Stimulated activated CD8-positive, alpha-beta memory T cell treated with anti-CD3 and anti-CD28 coated beads, Interleukin-7, amount 100 ng/mL, for 1 hour (primary cell): ENCODE measurements around the gene PRR35.

Experiments
- DNase-seq, 2 donors: peaks; one replicate each; pipeline ENCODE4 v3.0.0-alpha.2; 2020; ENCODE audit warnings: low read depth in 2 of 2

PRR35 gene

DNA sequence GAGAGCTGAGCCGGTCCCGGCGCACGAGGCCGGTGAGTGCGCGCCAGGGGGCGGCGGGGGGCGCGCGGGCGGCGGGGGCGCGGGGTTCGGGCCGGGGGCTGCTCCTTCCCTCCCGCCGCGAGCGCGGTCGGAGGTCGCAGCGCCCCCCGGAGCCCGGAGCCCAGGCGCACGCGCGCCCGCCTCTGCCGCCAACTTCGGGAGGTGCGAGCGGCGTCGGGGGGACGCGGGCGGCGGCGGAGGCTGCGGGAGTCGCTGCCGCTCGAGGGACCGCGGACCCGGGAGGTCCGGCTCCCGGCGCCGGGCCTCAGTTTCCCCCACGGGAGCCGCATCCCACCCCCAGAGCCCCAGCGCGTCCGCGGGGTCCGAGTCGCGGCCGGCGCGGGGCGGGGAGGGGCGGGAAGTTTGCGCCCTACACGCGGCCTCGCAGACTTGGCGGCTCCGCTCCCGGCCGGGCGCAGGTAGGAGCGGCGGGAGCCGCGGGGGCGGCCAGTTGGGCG is at the start of gene PRR35:
PRR35 (plus strand) TSS at position 191 of the 497 bp plus-strand sequence. CDS start 2,901 bp downstream, outside the sequence.
- DNase-seq, result no peak

DNA sequence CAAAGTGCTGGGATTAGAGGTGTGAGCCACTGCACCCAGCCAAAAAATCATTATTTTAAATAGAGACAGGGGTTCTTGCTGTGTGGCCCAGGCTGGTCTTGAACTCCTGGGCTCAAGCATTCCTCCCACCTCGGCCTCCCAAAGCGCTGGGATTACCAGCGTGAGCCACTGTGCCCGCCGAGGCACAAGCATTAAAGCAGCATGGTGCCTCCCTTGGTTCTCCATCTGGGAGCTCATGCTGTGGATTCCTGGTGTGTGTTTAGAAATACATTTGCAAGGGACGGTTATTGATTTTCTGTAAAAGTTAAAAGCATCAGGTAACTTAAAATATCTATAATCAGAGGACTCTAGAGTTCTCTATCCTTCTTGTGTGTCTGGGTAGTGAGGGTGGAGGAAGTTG is 47.4 kb upstream of the PRR35 start:
- DNase-seq, result no peak

DNA sequence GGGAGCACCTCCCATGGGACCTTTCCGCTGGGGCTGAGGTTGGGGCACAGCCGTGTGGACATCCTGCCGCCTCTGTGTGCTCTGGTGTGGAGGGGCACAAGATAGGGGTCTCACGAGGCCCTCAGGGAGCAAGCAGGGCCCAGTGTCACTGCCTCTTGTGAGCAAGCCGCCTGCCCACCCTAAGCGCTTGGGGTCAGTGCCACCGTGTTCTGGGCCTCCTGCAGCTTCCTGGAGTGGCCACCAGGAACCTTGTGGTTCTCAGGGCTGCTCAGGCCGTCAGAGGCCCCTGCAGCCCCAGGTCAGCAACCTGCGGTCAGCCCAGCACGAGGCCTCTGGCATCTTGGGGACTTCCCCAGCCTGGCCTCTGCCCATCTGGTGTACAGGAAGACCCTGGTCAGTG is 46.2 kb upstream of the PRR35 start:
- DNase-seq, result no peak

DNA sequence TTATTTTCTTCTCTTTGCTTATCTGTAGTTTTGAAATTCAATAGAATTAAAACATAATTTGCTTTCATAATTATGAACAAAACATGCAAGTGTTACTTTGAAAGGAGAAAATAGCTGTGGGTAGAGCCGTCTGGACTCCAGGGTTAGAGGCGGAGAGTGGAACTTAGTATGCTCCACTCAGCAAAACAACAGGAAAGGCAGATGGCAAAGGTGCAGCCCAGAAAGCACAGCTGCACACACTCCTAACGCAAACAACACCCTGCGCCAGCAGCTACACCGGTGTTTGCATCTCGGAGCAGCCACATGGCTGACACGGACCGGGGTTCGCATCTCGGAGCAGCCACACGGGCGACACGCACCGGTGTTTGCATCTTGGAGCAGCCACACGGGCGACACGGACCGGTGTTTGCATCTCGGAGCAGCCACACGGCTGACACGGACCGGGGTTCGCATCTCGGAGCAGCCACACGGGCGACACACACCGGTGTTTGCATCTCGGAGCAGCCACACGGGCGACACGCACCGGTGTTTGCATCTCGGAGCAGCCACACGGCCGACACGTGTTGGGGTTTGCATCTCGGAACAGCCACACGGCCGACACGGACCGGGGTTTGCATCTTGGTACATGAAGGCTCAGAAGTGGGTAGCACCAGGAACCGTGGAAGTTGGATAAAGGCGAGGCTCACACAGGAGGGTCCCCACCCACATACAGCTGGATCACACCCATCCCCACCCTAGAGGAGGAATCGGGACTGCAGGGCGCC is 44.8 kb upstream of the PRR35 start:
- no peak for DNase-seq

DNA sequence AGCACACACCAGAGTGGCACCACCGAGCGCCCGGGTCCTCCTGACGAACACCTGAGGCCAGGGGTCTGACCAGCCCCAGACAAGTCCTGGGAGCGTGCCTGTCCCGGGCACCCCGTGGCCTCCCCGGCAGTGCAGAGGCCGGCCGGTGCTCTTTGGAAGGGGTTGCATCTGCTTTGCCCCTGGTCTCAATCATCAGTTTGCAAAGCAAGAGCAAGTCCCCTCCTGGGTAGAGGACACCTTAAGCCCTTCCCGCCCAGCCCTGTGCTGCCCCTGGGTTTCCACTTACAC is 44.3 kb upstream of the PRR35 start:
- no peak for DNase-seq

DNA sequence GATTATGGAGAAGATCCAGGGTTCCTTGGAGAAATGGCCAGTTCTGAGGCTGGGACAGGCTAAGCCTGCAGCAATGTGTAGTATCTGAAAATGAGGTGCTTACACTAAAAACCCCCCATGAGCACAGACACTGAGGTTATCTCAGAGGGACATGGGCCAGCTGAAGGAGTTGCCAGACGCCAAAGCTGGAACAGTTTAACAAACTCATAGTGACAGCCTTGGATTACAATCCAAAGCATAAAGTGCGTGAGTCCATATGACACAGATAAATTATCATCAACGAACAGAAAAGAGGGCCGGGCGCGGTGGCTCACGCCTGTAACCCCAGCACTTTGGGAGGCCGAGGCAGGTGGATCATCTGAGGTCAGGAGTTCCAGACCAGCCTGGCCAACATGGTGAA is 43.9 kb upstream of the PRR35 start:
- DNase-seq, result no peak

DNA sequence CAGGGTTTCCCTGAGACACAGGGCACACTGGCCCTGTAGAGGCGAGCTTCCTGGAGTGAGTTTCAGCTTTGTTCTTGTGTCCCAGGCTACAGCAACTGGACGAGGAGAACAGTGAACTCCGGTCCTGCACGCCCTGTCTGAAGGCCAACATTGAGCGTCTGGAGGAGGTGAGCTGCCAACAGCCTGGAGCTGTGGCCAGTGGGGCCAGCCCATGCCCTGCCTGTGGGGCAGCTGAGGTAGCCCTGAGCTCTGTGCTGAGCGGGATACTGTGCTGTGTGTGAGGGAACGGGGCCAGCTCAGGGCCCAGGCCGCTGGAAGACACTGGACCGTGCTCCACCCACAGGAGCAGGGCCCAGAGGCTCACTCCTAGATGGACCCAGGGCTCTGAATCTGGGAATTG is 41.3 kb upstream of the PRR35 start:
- DNase-seq, result no peak

DNA sequence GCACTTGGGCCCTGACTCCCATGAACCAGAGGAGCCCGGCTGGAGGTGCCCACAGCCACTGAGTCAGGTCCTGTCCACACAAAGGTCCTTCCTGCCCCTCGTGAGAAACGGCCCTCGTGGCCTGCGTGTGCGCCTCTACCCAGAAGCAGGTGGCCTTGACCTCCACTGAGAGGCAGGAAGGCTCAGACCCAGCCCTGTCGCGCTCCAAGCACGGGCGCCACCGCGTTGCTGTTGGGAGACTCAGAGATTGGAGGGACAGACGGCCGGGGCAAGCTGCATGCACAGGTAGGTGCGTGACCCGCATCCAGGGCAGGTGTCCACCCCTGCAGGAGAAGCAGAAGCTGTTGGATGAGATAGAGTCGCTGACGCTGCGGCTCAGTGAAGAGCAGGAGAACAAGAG is 40.8 kb upstream of the PRR35 start:
- no peak for DNase-seq

DNA sequence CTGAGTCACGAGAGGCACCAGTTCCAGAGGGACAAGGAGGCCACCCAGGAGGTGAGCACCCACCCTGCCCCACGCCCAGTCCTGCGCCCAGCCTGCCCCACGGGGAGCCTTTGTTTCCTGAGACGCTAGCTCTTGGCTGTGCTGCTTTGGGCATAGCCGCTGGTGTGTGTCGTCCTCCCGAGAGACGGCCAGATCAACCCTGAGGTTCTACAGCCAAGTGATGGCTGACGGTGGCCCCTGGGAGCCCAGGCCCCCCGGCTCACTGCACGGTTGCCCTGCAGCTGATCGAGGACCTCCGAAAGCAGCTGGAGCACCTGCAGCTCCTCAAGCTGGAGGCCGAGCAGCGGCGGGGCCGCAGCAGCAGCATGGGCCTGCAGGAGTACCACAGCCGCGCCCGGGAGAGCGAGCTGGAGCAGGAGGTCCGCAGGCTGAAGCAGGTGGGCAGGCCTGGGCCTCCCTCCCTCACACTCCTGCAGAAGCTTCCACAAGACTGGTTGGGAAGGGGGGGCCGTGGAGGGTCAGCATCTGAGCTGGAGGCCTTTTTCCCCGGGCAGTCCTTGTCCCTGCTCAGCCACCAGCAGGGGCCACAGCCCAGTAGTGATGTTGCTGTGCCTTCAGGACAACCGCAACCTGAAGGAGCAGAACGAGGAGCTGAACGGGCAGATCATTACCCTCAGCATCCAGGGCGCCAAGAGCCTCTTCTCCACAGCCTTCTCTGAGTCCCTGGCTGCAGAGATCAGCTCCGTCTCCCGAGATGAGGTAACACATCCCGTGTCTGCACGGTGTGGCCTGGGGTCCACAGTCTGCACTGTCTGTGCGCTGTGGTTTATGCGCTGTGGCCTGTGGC is 40.1 kb upstream of the PRR35 start:
- DNase-seq, result no peak

DNA sequence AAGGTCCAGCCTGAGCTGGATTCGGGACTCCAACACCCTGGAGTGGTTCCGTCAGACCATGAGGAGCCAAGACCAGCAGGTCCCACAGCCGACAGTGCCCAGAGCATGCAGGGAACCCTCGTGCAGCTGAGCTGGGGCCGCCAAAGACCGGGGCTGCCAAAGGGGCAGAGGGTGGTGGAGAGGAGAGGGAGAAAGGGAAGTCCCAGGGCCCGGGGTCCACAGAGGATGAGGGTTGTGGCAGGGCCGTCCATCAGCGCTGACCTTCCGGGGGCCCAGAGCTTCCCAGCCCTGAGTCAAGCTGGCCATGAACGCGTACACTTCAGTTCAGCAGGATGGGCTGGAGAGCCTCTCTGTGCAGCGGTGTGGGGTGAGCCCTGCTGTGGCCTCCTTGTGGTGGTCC is 39.3 kb upstream of the PRR35 start:
- no peak for DNase-seq

DNA sequence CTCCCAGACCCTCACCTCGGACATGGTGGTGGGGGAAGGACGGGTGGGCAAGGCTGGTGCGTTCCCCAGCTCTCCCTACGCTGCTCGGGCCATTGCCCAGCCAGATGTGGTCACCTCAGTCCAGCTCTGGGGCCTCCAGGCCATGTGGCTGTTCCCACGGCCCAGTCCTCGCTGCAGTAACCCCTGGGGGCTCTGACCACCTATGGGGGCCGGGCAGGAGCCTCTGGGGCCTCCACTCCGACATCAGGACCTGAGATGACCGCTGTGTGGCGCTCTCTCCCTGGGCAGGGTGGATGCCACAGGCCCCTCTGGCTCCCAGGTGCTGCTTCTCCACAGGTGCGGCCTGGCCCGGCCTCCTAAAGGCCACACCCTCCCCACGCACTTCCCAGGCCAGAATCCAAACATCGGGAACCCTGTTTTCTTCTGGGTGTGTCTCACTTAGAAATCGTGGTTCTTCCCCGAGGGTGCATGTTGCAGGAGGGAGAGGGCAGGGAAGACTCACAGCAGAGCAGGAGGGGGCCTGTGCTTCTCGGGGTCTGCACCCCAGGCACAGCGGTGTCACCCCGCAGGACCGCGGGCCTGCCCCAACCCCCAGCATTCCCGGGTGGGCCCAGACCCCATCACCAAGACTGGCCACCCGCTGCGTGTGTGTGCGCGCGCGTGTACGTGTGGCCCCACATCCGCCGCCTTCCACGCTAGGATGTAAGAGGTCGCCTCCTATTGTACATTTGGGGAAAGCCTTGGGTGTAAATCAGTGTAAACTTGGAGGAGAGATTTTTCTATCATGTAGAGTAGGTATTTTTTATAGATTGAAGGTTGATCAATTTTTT is 38.6 kb upstream of the PRR35 start:
- DNase-seq, result no peak

DNA sequence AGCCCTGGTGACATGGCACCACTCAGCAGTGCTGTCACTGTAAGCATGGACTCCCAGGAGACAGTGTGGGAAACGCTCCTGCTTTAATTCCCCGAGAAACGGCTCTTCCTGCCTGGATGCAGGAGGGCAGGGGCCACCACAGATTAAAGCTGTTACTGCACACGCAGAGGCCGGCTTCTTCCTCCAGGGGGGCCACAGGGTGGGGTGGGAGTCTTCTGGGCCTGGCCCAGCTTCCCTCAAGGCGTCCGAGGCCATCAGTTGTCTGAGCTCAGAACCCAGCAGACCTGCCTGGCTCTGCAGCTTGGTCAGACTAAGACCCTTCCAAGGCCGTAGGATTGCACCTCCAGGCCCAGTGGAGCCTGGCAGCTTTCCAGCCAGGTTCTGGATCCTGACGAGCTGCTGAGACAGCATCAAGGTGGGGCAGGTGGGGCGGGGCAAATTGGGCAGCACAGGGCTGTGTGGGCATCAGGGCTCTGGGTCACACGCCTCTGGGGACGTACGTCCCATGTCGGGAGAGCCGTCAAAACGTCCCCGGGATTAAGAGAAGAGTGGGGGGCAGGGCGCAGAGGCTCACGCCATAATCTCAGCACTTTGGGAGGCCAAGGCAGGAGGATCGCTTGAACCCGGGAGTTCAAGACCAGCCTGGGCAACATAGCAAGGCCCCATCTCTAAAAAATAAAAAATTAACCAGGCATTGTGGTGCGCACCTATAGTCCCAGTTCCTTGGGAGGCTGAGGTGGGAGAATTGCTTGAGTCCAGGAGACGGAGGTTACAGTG is 37.7 kb upstream of the PRR35 start:
- no peak for DNase-seq

DNA sequence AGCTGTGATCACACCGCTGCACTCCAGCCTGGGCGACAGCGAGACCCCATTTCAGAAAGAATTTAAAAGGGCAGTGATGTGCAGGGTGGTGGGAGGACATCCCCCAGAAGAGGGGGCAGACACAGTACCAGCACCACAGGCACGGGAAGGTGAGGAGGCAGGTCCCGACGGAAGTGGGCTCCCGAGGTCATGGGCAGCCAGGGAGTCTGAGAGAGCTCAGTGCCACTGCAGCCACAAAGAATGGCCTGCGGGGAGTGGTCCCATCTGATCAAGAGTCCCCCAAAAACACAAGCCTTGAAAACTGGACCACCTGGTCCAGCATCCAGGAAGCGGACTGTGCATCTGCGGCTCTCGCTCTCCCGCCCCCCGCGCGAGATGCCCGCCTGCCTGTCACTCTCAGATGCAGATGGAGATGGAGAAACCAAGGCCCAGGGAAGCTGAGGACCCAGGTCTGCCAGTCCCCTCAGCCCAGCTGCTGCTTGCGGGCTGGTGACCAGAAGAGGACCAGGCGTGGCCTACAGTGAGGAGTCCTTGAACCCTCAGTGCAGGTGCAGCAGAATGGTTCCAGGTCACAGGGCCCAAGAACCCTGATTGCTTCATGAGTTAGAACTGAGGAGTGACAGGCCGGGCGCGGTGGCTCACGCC is 37.0 kb upstream of the PRR35 start:
- DNase-seq, result no peak

DNA sequence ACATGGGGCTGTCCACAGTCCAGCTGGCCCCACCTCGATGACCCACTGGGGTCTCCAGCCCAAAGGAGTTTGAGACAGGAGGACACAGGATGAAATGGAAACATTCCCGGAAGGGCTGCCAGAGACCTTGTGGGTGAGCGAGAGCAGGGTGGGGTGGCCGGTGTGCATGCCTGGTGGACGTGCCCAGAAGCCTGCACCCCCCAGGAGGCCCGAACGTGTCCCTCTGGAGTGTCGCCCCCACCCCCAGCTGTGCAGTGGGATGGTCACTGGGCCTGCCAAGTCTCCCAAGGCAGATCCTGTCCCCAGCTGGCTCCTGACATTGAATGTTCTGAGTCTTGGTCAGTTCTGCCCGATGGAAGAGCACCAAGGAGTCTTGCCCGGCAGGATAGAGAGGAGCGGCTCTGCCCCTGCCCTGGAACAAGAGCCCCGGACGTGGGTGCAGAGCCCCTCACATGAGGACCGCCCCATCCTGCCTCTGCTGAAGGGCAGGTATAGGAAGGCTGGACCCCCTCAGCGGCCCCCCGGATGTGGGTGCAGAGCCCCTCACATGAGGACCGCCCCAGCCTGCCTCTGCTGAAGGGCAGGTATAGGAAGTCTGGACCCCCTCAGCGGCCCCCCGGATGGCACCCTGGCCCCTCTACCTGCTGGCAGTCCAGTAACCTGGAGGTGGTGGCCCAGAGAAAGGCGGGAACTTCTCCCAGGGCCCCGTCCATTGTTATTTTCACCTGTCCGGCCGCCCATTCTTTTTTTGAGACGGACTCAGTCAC is 35.7 kb upstream of the PRR35 start:
- no peak for DNase-seq

DNA sequence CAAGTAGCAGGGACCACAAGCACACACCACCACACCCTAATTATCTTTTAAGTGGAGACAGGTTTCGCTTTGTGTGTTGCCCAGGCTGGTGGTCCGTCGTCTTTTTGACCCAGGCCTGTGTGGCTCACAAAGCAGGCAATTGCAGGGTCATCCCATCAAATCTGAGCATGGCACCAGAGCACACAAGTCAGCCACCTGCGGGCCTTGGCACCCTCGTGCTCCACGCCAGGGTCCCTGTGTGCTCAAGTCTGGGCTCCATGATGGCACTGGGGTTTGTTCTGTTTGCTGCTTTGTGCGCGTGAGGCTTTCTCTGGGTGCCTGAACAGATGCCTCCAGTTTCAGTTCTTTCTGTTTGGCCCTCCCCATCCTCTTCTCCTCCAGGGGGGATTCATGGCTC is 35.1 kb upstream of the PRR35 start:
- no peak for DNase-seq

DNA sequence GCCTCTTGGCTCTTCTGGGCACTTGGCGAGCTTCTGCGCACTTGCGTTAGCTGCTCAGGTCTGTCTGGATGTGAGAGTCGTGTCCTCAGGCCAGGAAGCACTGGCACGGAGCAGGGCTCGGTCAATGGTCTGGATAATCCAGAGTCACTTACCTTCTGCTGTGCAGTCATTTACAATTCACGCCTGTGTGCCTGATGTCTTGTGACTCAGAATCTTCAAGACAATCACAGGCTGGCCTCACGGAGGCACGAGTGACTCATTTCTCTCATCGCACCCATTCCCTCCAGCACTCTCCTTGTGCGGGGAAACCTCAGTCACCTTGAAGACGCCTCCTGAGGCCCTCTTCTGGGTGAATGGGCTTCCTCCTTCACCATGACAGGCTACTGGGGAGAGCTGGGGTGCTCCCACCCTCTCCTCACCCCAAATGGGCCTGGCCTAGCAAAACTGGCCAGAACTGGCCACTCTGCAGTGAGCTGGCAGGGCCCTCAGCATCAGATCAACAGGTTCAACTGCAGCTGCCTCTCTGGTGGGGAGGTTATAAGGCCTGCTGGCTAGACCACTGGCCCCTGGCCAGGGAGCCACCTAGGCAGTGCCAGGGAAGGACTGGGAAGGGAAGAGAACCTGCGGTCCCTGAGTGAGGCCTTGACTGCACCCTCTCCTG is 34.5 kb upstream of the PRR35 start:
- no peak for DNase-seq

DNA sequence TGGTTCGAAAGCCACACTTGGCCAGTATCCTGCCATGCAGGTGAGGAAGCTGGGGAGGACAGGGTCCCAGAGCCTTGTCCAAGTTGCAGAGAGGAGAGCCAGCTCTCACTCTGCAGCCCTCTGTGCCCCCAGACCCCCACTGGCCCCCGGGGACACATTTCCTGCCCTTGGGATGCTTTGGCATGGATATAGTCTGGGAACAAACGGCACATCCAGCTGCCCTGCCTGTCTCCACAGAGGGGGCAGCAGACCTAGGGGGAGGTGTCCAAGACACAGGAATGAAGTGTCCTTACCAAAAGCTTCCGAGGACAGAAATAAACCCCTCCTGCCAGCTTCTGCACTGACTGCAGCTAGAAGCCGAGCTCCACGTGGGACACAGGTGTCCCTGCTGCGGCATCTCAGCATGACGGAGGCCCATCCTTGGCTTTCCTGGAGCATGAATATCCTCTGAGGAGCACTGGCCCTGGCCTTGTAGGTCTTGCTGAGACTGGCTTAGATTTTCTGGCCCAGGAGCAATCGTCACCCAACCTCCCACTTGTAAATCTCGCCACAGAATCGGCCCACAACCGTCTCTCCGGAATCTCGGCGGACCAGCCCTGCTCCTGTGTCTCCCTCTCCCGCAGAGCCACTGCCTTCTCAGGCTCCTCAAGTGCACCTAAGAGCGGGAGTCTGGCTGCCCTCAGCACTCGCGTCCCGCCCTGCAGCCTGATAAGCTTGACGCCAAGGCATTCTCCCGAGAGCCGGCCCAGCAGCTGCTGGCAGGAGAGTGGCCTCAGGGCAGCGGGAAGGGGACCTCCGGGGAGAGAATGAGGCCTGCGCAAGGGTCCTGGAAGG is 33.8 kb upstream of the PRR35 start:
- no peak for DNase-seq

DNA sequence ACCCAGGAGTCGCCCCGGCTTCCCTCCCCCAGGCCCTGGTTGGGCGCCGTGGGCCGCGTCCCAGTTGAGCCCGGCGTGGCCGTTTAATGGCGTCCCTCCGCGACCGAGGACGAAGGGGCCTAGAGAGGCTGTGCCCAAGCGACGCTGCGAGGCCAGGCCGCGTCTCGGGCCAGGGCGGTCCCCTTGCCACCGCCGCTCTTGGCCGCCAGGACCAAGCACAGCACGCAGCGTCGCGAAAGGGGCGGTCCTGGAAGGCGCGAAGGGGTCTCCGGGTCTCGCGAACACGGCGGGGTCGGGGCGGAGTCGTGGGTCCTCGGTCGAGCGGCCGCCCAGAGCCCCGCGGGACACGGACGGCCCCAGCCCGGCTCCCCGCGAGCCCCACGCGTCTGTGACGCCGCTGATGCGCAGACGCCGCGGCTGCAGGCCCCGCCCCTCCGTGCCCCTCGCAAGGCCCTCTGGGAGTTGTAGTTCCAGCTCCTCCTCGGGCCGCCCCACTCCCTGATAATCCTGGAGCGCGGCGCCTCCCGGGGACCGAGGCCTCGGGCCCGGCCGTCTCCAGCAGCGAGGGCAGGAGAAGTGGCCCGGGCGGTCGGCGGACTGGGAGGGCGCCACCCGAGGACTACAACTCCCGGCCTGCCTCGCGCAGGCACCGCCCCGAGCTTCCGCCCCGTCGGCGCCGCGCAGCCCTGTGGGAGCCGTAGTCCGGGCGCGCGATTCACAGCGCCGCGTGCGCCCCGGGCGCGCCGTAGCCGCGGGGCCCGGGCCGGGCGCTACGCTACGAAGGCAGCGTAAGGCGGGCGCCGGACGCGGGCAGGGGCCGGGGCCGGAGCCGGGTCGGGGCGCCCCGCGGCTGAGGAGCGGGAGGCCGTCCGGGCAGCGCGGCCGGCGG is 32.9 kb upstream of the PRR35 start, which contains the start of gene CAPN15:
CAPN15 (plus strand) TSS at position 698 of the 889 bp plus-strand sequence. CDS start 19,127 bp downstream, outside the sequence.
- peak; percentile 66 to 77 for DNase-seq
